KG1 (cell line): ENCODE data around the gene PMVK.

Experiments used
- DNase-seq: peaks from one replicate; lab custom pipeline; 2025; lab: John Stamatoyannopoulos, UW

PMVK gene

GRCh38 chr1:154878371-154879037 is 58.0 kb downstream of the PMVK start:
- DNase-seq, result peak; percentile 48

GRCh38 chr1:154877370-154877974 is 59.0 kb downstream of the PMVK start:
- DNase-seq, result no peak

- no peak for DNase-seq
These were observed 59.6 kb downstream of the PMVK start for GRCh38 chr1:154876842-154877369.
